ENCODE data around the gene INSC. TPM values are rescaled to one million over a fixed set of nuclear protein-coding genes. Genes with fewer than 3 reads are reported as not detected.
"Not testable (repeated sequence)": the region's sequence is repeated elsewhere in the genome, so short reads cannot be mapped to it uniquely, and the experiment has no call there.

Gene INSC
- under 1 TPM; 0.67 to 0.86 (median 0.71) TPM for polyA plus RNA-seq (ENCODE audit: insufficient read length in 3 of 3)

GRCh38 chr11:15114501-15115475, at the start of gene INSC:
Gene INSC (plus strand): TSS chr11:15114923. CDS start chr11:15149175, 34,252 bp downstream.
- no peak for DNase-seq (ENCODE audit: low read depth in 3 of 3, low spot score in 2 of 3)

- DNase-seq (ENCODE audit: low read depth in 3 of 3, low spot score in 2 of 3), result not testable (repeated sequence)
These were observed 45.0 kb upstream of the INSC start for GRCh38 chr11:15069751-15070150.

GRCh38 chr11:15071556-15072255, 43.0 kb upstream of the INSC start:
- no peak for DNase-seq (ENCODE audit: low read depth in 3 of 3, low spot score in 2 of 3)

- DNase-seq (ENCODE audit: low read depth in 3 of 3, low spot score in 2 of 3), result no peak
These were observed 42.1 kb upstream of the INSC start for GRCh38 chr11:15072551-15073143.

GRCh38 chr11:15073361-15074205, 41.1 kb upstream of the INSC start, which contains the start of gene CALCB:
Gene CALCB (plus strand): TSS chr11:15073593. CDS start chr11:15074719, 1,126 bp downstream.
- DNase-seq (ENCODE audit: low read depth in 3 of 3, low spot score in 2 of 3), result peak in 2 of 3 donors; percentile 15 to 38

- DNase-seq (ENCODE audit: low read depth in 3 of 3, low spot score in 2 of 3), result peak; percentile 57 to 63 (median 62)
These were observed 40.2 kb upstream of the INSC start for GRCh38 chr11:15074206-15075161.

- DNase-seq (ENCODE audit: low read depth in 3 of 3, low spot score in 2 of 3), result no peak
These were observed 39.6 kb upstream of the INSC start for GRCh38 chr11:15075162-15075526.

GRCh38 chr11:15091175-15091574, 23.5 kb upstream of the INSC start:
- no peak for DNase-seq (ENCODE audit: low read depth in 3 of 3, low spot score in 2 of 3)

- no peak for DNase-seq (ENCODE audit: low read depth in 3 of 3, low spot score in 2 of 3)
These were observed 23.1 kb upstream of the INSC start for GRCh38 chr11:15091625-15092024.

GRCh38 chr11:15093432-15093831, 21.3 kb upstream of the INSC start:
- no peak for DNase-seq (ENCODE audit: low read depth in 3 of 3, low spot score in 2 of 3)

- no peak for DNase-seq (ENCODE audit: low read depth in 3 of 3, low spot score in 2 of 3)
These were observed 18.9 kb upstream of the INSC start for GRCh38 chr11:15095736-15096228.

- no peak for DNase-seq (ENCODE audit: low read depth in 3 of 3, low spot score in 2 of 3)
These were observed 17.3 kb upstream of the INSC start for GRCh38 chr11:15097411-15097810.

- no peak for DNase-seq (ENCODE audit: low read depth in 3 of 3, low spot score in 2 of 3)
These were observed 15.5 kb upstream of the INSC start for GRCh38 chr11:15099267-15099666.

- peak in 2 of 3 donors; percentile 14 to 30 for DNase-seq (ENCODE audit: low read depth in 3 of 3, low spot score in 2 of 3)
These were observed 13.5 kb upstream of the INSC start for GRCh38 chr11:15101072-15101709.

GRCh38 chr11:15104166-15104565, 10.6 kb upstream of the INSC start:
- DNase-seq (ENCODE audit: low read depth in 3 of 3, low spot score in 2 of 3), result no peak

- DNase-seq (ENCODE audit: low read depth in 3 of 3, low spot score in 2 of 3), result no peak
These were observed 8.3 kb upstream of the INSC start for GRCh38 chr11:15106201-15106965.

- DNase-seq (ENCODE audit: low read depth in 3 of 3, low spot score in 2 of 3), result no peak
These were observed 6.8 kb upstream of the INSC start for GRCh38 chr11:15107730-15108515.

Data from right renal cortex interstitium (tissue), 3 donors.